Liver (tissue), 9 donors: ENCODE measurements around the gene TMEFF1. TPM values are rescaled to one million over a fixed set of nuclear protein-coding genes. Genes with fewer than 3 reads are reported as not detected.

ENCODE experiments used
- DNase-seq: peaks from one replicate; pipeline ENCODE4 v3.0.0-alpha.2; 2017; ENCODE audit warnings: low spot score
- H3K27ac ChIP-seq, 2 donors: one replicate each; pipeline ENCODE4 v1.7.0; 2013; ENCODE audit warnings: inconsistent platforms in 2 of 2, low read length in 2 of 2, control low read depth in 1 of 2, low read depth in 1 of 2, mild to moderate bottlenecking in 1 of 2
- H3K27me3 ChIP-seq, 4 donors: one replicate each; pipeline versions ENCODE4 v1.6.1 to v1.7.0; 2013; ENCODE audit warnings: low read length in 3 of 4, inconsistent platforms in 1 of 4, mild to moderate bottlenecking in 1 of 4, moderate library complexity in 1 of 4; ENCODE audit not compliant: control insufficient read depth in 4 of 4, insufficient read depth in 4 of 4
- H3K36me3 ChIP-seq, 4 donors: one replicate each; pipeline versions ENCODE4 v1.6.1 to v1.7.0; 2013; ENCODE audit warnings: low read length in 3 of 4, mild to moderate bottlenecking in 3 of 4, low read depth in 1 of 4, moderate library complexity in 1 of 4; ENCODE audit not compliant: control insufficient read depth in 4 of 4, insufficient read depth in 3 of 4
- H3K4me1 ChIP-seq, 4 donors: one replicate each; pipeline versions ENCODE4 v1.6.1 to v1.7.0; 2013; ENCODE audit warnings: low read length in 3 of 4, mild to moderate bottlenecking in 3 of 4, moderate library complexity in 1 of 4; ENCODE audit not compliant: control insufficient read depth in 4 of 4, insufficient read depth in 4 of 4
- H3K4me3 ChIP-seq, 3 donors: one replicate each; pipeline versions ENCODE4 v1.6.1 to v1.7.0; 2013; ENCODE audit warnings: low read length in 3 of 3, control low read depth in 1 of 3, low read depth in 1 of 3, mild to moderate bottlenecking in 1 of 3
- H3K9ac ChIP-seq, 2 donors: one replicate each; pipeline ENCODE4 v1.7.0; 2013; ENCODE audit warnings: low read length in 2 of 2, mild to moderate bottlenecking in 2 of 2, moderate library complexity in 2 of 2, control low read depth in 1 of 2, low read depth in 1 of 2
- H3K9me3 ChIP-seq, 4 donors: one replicate each; pipeline versions ENCODE4 v1.6.1 to v1.7.0; 2013; ENCODE audit warnings: low read length in 3 of 4; ENCODE audit not compliant: control insufficient read depth in 4 of 4
- ATF3 ChIP-seq: IDR thresholded peaks from 2 replicates; pipeline ENCODE4 v1.6.1; 2016; ENCODE audit warnings: antibody characterized with exemption
- CTCF ChIP-seq: fragments of 150-350 bp; IDR thresholded peaks from 2 replicates; pipeline ENCODE4 v1.5.1; 2017; ENCODE audit warnings: improper control_type of control experiment, low read depth, low read length; ENCODE audit not compliant: missing input control
- EGR1 ChIP-seq, 2 donors: IDR thresholded peaks; 2 replicates each; pipeline ENCODE4 v1.6.1; 2016 to 2018; ENCODE audit warnings: antibody characterized with exemption in 2 of 2, low read depth in 2 of 2
- FOXA1 ChIP-seq: IDR thresholded peaks from 2 replicates; pipeline ENCODE4 v1.6.1; 2016; ENCODE audit warnings: antibody characterized with exemption
- FOXA2 ChIP-seq: IDR thresholded peaks from 2 replicates; pipeline ENCODE4 v1.6.1; 2016; ENCODE audit warnings: antibody characterized with exemption
- GABPA ChIP-seq, 2 donors: IDR thresholded peaks in 1 of 2; conservative IDR thresholded peaks in 1 of 2; 2 replicates each; pipeline ENCODE4 v1.6.1; 2016; ENCODE audit warnings: antibody characterized with exemption in 2 of 2, mild to moderate bottlenecking in 1 of 2, moderate library complexity in 1 of 2
- HNF4A ChIP-seq, 2 donors: conservative IDR thresholded peaks; 2 replicates each; pipeline ENCODE4 v1.6.1; 2016; ENCODE audit warnings: antibody characterized with exemption in 2 of 2, mild to moderate bottlenecking in 2 of 2
- HNF4G ChIP-seq: IDR thresholded peaks from 2 replicates; pipeline ENCODE4 v1.6.1; 2016; ENCODE audit warnings: antibody characterized with exemption
- JUND ChIP-seq, 2 donors: IDR thresholded peaks; 2 replicates each; pipeline ENCODE4 v1.6.1; 2016; ENCODE audit warnings: antibody characterized with exemption in 2 of 2
- MAX ChIP-seq: IDR thresholded peaks from 2 replicates; pipeline ENCODE4 v1.6.1; 2016; ENCODE audit warnings: antibody characterized with exemption
- NR2F2 ChIP-seq: IDR thresholded peaks from 2 replicates; pipeline ENCODE4 v1.6.1; 2016; ENCODE audit warnings: antibody characterized with exemption
- RAD21 ChIP-seq, 2 donors: IDR thresholded peaks; 2 replicates each; pipeline ENCODE4 v1.6.1; 2016; ENCODE audit warnings: antibody characterized with exemption in 2 of 2, mild to moderate bottlenecking in 2 of 2
- REST ChIP-seq: IDR thresholded peaks from 2 replicates; pipeline ENCODE4 v1.6.1; 2016; ENCODE audit warnings: antibody characterized with exemption, mild to moderate bottlenecking
- RXRA ChIP-seq, 2 donors: IDR thresholded peaks; 2 replicates each; pipeline ENCODE4 v1.6.1; 2017 to 2018; ENCODE audit warnings: antibody characterized with exemption in 2 of 2, mild to moderate bottlenecking in 1 of 2
- SP1 ChIP-seq: IDR thresholded peaks from 2 replicates; pipeline ENCODE4 v1.6.1; 2018; ENCODE audit warnings: antibody characterized with exemption, mild to moderate bottlenecking
- TAF1 ChIP-seq: conservative IDR thresholded peaks from 2 replicates; pipeline ENCODE4 v1.6.1; 2016; ENCODE audit warnings: antibody characterized with exemption, mild to moderate bottlenecking
- YY1 ChIP-seq: IDR thresholded peaks from 2 replicates; pipeline ENCODE4 v1.6.1; 2016; ENCODE audit warnings: antibody characterized with exemption, mild to moderate bottlenecking
- ZBTB33 ChIP-seq: IDR thresholded peaks from 2 replicates; pipeline ENCODE4 v1.6.1; 2016; ENCODE audit warnings: antibody characterized with exemption
- WGBS: extraction: QIAGEN DNeasy Blood & Tissue Kit; methylation state at CpG from one replicate; pipeline ENCODE4 v1.1.7; 2013; 5-methylcytosine and 5-hydroxymethylcytosine counted together
- polyA plus RNA-seq, 2 donors: library from polyadenylated mRNA; stranded (reverse) in 1 of 2; unstranded in 1 of 2; fragments of 200-250 nt in 1 of 2; fragments of >200 nt in 1 of 2; fragmentation: Nextera tagmentation in 1 of 2; extraction: Ambion mirVana in 1 of 2; gene quantifications; one replicate each; pipeline versions ENCODE4 v1.2.1 to v1.2.3, GENCODE V29; 2013 to 2015
- total RNA-seq, 2 donors: library from RNA; depleted of rRNA; stranded (reverse); fragments of >200 nt; gene quantifications; one replicate each; pipeline ENCODE4 v1.2.3, GENCODE V29; 2014
- donor health status: healthy.
- donor health status: healthy.
- donor health status: healthy.
- donor health status: healthy.
- donor health status: healthy.

The TMEFF1 gene
- total and polyA plus RNA-seq, 4 donors, result not detected

- Histone ChIP-seq H3K27ac (no peak overlapping the region), H3K4me1 (no peaks in the 10 kb centered on the region), H3K4me3 (no peak overlapping the region), H3K9ac (no peak overlapping the region), H3K9me3 (no peaks in the 10 kb centered on the region), H3K27me3 (no peaks in the 10 kb centered on the region), H3K36me3 (no peaks in the 10 kb centered on the region)
- no peak for DNase-seq
- TF ChIP-seq SP1 (no peak), EGR1 (IDR thresholded peaks at IDR 0.05; ENCODE audit: low read depth in 2 of 2) (no peak), JUND (IDR thresholded peaks at IDR 0.05) (no peak), MAX (no peak), NR2F2 (no peak), YY1 (no peak), ATF3 (no peak)
- 83% methylated on average over 2 of the region's 2 CpGs for WGBS
Measured at GRCh38 chr9:100459963-100460362, 13.0 kb upstream of the TMEFF1 start.

- no peaks in the 10 kb centered on the region for H3K4me1 ChIP-seq
- no peak for DNase-seq
- no peak overlapping the region for H3K4me3 ChIP-seq
- no peaks in the 10 kb centered on the region for H3K27me3 ChIP-seq
- WGBS, result 81% methylated on average over 2 of the region's 2 CpGs
- no peak for TF ChIP-seq FOXA1
- no peak for TF ChIP-seq MAX
- no peak for TF ChIP-seq TAF1
- no peak for TF ChIP-seq REST
- no peak for TF ChIP-seq SP1
- no peak for TF ChIP-seq RAD21 (IDR thresholded peaks at IDR 0.05)
- no peak for TF ChIP-seq CTCF
- no peak for TF ChIP-seq RXRA (IDR thresholded peaks at IDR 0.05)
- TF ChIP-seq JUND (IDR thresholded peaks at IDR 0.05), result no peak
- TF ChIP-seq EGR1 (IDR thresholded peaks at IDR 0.05; ENCODE audit: low read depth in 2 of 2), result no peak
- no peak for TF ChIP-seq HNF4A (conservative IDR thresholded peaks at IDR 0.05)
- no peak for TF ChIP-seq ZBTB33
- TF ChIP-seq YY1, result no peak
- no peak for TF ChIP-seq NR2F2
- no peak for TF ChIP-seq ATF3
- no peak for TF ChIP-seq GABPA (IDR thresholded peaks at IDR 0.05 in 1 of 2, conservative IDR thresholded peaks at IDR 0.05 in 1 of 2)
- no peak for TF ChIP-seq HNF4G
- no peak for TF ChIP-seq FOXA2
- H3K27ac ChIP-seq, result no peak overlapping the region
- H3K9ac ChIP-seq, result no peak overlapping the region
- H3K36me3 ChIP-seq, result no peaks in the 10 kb centered on the region
- H3K9me3 ChIP-seq, result no peaks in the 10 kb centered on the region
Measured at GRCh38 chr9:100465274-100465673, 7.7 kb upstream of the TMEFF1 start.
